ENCODE measurements around the gene HAGHL. TPM values are rescaled to one million over a fixed set of nuclear protein-coding genes. Genes with fewer than 3 reads are reported as not detected.

HAGHL gene
- total RNA-seq, 1 donor from 2014 or later: 13.8 TPM

DNA sequence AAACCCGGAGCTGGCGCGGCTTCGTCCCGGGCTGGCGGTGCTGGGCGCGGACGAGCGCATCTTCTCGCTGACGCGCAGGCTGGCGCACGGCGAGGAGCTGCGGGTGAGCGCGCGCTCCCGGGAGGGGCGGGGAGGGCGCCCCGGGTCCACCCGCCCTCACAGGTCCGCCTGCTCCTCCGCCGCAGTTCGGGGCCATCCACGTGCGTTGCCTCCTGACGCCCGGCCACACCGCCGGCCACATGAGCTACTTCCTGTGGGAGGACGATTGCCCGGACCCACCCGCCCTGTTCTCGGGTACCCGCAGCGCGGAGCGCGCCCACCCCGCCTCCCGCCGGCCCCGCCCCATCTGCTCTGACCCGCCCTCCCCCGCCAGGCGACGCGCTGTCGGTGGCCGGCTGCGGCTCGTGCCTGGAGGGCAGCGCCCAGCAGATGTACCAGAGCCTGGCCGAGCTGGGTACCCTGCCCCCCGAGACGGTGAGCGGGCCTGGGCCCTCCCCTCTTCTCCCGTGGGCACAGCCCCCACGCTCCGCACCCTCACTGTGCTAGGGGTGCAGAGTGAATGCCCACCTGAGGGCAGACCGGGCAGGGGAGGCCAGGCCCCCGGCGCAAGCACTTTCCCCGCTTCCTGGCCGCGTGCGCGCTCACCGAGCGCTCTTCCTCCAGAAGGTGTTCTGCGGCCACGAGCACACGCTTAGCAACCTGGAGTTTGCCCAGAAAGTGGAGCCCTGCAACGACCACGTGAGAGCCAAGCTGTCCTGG lies 1.4 kb downstream of the HAGHL start:
- ATAC-seq (ENCODE audit: poor library complexity) (peak; percentile 41), DNase-seq (peak; percentile 78)
- intact Hi-C loops (cut with DNase I): no loop called here

DNA sequence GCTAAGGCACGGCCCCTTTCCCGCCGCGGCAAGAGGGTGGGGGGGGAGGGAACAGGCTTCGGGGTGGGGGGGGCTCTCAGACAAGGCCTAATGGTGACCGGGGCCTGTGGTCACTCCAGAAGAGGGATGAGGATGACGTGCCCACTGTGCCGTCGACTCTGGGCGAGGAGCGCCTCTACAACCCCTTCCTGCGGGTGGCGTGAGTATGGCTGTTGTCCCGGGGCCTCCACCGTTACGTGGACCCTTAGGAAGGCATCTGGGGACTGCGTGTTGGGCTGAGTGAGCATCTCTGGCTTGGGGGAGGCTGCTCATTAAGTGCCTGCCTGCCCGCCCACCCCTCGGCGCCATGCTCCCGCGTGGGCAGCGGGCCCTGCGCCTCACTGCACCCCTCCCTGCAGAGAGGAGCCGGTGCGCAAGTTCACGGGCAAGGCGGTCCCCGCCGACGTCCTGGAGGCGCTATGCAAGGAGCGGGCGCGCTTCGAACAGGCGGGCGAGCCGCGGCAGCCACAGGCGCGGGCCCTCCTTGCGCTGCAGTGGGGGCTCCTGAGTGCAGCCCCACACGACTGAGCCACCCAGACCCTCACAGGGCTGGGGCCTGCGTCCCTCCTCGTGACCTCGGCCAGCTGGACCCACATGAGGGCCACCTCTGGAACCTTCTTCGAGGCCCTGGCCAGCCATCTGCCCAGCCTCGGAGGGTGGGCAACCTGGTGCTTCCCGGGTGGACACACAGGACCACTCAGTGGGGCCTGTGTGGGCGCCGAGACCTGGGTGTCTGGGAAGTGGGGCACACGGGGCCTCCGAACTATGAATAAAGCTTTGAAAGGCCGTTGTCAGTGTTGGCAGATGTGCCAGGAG lies 2.2 kb downstream of the HAGHL start:
- intact Hi-C loops (cut with DNase I): no loop called here
- DNase-seq (no peak), ATAC-seq (ENCODE audit: poor library complexity) (no peak)

DNA sequence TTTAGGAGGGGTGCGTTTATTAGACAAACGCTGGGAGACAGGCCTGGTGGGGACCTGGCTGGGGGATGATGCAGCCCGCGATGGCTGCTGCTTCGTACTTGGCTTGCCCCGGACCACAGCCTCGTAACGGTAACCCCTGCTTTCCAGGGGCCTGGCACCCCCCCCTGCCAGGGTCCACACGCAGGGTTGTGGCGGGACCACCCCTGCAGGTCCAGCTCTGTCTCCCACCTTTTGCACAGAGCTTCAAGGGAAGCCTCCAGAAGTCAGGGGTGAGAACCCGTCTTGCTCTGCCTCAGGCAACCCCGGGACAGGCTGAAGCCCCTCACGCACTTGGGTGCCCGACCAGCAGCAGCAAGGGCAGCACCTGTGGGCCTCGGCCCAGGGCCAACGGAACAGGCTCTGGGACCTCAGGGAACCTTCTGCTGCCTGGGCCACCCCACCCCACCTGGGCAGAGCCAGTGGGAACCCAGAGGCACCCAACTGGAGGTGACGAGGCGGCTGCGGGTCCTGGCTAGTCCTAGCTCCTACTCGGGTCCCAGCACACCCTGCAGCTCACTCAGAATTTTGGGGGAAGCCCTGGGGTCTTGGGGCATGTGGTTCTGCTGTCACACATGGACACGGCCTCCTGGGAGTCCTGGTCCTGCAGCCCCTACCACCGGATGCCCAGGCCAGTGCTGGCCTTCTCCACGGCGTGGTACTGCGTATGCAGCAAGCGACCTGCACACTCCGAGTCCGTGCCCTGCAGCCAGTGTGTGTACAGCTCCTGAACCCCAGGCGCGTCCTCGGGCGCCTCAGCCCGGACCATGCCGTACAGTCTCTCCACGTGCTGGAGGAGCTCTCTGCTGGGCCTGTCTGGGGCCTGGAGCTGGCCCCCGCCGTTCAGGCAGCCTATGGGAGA lies 3.1 kb downstream of the HAGHL start:
- ATAC-seq (ENCODE audit: poor library complexity) (no peak), DNase-seq (no peak)
- intact Hi-C loops (cut with DNase I): no loop called here

DNA sequence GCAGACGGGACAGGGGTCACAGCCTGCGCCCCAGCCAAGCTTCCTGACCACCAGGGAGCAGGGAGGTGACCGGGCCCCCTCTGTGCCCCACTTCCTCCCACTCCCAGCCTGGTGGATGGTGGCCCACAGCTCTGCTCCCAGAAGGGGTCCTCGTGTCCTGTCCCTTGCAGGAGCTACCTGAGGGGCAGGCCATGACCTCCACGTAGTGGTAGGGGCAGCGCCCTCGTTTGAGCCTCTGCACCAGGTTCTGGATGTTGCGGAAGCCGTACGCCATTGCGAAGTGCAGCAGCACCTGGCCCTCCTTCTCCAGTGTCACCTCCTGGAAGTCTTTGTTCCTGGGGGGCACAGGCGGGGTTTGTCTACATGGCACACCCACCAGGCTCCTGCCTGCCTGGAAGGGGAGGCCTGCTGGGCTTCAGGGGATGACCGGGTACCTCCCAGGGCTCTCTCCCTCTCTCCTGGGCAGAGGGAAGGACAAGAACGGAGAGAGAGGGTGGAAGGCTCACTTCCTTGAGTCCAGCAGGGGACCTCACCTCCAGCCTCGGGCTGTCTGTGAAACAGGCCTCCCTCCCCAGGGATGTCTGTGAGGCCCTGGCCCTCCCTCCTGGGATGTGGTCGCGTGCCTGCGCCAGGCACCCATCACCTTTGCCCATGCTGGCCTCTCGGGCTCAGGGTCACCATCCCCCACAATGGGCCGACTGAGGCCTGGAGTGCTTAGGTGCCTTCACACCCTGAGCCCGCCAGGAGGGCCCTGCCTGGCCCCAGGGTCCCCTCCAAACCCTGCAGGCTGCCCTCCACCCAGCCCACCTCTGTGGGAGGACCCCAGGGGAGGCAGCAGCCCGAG lies 4.0 kb downstream of the HAGHL start:
- intact Hi-C loops (cut with DNase I): no loop called here
- DNase-seq (no peak), ATAC-seq (ENCODE audit: poor library complexity) (no peak)

DNA sequence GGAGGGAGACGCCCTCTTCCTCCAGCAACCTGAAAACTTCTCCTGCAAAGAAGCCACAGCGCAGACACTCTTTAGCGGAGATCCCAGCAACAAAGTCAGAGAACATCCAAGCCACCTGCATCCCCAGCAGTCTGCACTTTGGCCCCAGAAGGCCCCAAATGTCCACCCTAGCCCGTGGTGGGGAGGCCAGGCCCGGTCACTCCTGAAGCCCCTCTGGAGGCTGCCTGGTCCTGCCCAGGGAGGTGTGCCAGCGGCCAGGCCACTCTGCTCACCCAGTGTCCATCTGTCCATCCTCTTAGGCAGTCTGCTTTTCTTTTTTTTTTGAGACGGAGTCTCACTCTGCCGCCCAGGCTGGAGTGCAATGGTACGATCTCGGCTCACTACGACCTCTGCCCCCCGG lies 5.4 kb downstream of the HAGHL start:
- intact Hi-C loops (cut with DNase I): no loop called here
- DNase-seq: no peak
- no peak for ATAC-seq (ENCODE audit: poor library complexity)

DNA sequence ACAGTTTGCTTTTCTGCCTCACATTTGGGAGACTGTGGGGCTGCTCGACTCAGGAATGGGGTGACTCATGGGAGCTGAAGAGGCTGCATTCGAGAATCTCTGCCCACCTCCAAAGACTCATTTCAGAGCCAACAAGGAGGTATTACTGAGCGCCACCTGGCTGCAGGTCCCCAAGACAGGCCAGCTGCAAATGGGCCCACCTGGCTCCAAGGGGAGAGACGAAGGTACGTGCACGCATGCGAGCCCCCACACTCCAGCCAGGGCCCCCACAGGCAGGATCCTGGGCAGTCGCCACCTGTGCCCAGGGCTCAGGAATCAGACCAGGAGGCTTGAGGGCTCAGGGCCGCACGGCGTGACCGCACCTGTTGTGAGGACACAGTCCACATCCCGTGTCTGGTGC lies 6.0 kb downstream of the HAGHL start:
- DNase-seq (no peak), ATAC-seq (ENCODE audit: poor library complexity) (no peak)
- intact Hi-C loops (cut with DNase I): no loop called here

DNA sequence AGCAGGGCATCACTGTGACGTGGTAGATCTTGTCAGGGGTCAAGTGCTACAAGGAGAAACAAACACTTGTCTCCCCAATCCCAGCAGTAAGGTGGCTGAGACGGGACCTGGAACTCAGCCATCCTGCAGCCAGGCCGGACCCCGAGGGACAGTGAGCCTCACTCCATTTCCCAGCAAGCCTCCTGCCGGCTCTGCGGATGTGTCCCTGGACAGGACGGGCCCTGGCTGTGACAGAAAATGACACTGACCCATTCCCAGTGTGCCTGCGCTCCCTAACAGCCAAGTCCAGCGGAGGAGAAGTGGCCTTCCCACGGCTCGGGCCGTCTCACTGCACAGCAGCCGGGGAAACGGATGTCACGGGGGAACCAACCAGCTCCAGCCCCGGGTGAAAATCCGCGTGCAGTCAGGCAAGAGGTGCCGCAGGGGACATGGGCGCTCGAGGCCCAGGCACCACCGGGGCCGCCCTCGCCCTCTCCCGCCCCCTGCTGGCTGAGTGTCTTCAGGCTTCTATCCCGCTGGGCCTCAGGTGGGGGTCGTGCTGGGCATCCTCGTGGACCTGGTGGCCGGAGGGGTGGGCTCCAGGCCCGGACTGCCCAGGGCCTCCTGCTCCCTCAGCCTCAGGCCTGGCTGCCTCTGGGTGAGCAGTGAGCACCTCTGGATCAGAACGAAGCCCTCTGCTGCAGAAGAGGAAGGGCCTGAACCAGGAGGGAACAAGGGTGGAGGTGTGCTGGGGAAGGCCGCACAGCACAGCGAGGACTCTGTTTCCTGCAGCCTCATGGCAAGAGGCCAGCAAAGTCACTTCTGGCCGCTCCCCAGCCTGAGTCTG lies 6.7 kb downstream of the HAGHL start:
- intact Hi-C loops (cut with DNase I): no loop called here
- no peak for DNase-seq
- no peak for ATAC-seq (ENCODE audit: poor library complexity)

DNA sequence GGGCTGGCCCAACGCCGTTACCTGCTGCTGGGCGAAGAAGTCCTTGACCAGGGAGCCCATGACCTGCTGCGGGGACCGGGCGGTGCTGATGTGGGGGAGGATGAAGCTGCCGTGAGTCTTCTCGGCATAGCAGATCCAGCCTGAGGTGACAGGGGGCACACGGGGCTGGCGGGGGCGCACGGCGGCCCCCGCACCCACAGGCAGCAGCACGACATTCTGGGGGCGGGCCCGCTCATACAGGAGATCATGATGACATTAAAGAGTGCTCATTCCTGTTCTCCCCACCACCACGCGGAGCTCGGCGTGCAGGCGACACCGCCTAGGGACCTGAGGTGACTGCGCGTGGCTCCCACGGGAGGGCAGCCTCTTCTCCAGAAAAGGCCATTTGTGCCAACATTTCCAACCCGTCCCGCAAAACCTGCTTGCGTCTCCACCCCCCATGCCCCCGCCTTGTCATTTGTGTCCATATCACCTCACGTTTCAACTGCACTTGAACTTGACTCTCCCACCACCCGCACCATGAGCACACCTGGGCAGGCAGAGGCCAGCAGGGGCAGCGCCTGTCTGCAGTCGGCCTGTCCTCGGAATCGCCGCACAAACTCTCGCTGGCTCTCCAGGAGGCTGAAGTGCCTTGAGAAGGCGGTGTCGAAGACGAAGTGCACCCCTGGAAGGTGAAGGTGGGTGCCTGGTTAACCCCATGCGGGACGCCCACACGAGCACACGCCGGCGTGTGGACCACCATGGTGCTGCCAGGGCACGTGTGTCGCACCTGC lies 7.5 kb downstream of the HAGHL start:
- ATAC-seq (ENCODE audit: poor library complexity): no peak
- intact Hi-C loops (cut with DNase I): no loop called here
- DNase-seq: no peak

DNA sequence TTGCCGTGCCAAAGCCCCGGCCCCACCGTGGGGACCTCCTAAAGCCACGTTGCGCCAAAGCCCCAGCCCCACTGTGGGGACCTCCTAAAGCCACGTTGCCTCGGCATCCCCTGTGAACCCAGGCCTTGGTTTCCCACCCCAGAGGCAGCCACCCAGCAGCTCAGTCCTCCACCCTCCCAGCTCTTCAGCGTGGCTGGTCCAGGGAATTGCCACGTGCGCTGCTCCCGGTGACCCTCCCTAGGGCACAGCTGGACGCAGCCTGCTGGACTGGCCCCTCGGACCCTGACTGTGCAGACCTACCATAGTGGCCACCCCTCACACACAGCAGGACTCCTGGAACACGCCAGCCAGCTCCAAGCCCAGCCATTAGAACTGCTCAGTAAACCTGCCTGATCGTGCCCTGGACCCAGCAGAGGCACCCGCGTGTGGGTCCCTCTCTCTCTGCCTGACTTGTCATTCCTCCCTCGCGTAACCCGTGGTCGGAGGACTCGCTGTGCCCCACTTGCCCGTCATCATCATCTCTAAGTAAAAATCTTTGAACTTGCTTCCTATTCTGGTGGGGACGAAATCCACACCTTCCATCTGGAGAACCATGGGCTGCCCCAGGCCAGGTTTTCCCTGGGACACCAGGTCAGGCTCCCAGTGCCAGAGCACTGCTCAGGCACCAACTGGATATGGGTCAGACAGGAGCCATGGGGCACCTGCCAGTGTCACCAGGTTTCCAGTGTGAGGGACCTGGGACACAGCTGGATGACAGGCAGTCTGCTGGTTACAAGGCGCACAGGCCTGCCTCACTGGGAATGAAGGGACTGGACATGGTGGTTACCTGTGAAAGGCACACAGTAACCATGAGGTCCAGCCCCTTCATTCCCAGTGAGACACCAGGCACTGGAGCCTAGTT lies 8.3 kb downstream of the HAGHL start:
- no peak for DNase-seq
- intact Hi-C loops (cut with DNase I): no loop called here
- ATAC-seq (ENCODE audit: poor library complexity): no peak

DNA sequence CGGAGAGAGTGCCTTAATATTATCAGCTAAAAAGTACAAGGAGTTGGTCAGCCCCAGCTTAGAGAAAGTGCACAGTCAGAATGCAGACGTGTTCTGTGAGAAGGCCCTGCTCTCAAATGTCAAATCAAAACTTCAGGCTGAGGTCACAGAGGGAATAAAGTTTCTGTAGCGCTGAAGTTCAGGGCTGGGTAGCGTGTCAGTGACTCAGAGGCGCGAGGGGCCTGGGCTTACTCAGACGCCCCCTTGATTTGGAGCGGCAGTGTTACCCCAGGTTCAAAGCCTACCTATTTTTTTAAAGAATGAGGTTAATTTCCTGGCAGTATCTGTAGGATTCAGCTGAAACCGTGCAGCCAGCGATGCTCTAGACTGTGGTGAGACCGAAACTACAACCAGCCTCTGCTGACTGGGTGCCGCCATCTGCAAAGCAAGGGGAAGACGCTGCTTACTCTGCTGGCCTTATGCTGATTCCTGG lies 9.1 kb downstream of the HAGHL start:
- DNase-seq (no peak), ATAC-seq (ENCODE audit: poor library complexity) (no peak)
- intact Hi-C loops (cut with DNase I): no loop called here

DNA sequence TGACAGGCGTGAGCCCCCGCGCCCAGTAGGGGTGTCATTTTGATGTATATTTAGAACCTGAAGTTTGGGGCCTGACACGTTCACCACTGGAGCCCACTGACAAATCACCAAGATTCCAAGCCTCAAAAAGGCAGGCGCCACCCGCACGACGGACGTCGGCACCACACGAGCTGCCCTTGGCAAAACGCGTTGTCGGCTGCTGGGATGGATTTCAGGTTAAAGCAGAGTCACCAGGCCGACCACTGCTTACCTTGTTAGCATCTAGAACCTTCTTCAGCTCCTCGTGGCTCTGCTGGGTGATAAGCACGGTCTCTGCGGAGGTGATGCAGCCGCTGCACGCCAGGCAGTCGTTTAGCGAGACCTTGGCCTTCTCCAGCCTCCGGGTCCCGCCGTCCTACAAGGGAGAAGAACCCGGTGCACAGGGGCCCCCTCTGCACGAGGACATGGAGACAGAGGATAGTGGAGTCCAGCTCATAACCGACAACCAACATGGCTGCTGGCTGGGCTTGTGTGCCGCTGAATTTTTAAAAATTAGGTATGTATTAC lies 10.1 kb downstream of the HAGHL start:
- DNase-seq: no peak
- no peak for ATAC-seq (ENCODE audit: poor library complexity)
- intact Hi-C loops (cut with DNase I): no loop called here

DNA sequence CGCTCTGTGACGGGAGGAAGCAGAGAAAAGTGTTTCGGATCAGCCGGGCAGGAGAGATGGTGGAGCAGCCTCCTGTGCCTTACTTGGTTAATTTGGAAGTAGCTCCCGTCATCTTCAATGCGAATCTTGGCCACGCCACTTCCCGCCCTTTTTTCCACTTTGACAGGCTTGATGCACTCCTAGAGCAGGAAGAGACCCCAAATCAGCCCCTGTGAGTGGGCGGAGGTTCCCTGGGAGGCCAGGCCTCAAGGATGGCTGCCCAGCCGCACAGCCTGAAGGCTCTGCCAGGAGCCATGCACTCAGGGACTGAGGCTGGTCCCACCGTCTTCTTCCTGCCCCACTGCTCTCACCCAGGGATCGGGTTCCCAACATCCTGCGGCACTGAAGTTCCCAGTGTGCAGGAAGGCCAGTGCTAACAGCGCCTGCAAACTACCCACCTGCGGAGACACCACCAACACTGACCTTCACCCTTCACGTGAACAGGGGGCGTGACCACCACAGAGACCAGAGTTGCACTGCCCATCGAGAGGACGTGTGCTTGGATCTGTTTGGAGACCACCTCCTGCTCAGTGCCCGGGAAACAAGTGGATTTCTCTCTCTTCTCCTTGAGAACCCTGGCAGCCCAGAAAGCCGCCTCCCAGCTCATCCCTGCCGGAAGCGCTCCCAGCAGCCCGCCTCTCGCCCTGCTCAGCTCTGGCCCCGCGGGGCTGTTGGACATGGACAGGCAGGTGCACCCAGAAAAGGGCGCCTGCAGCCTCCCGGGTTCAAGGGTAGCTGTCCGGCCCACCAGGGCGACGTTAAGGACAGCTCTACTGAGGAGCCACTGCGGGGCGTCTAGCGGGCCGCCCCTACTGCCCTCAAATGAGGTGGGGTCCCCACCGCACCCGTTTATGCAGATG lies 12.9 kb downstream of the HAGHL start:
- DNase-seq (no peak), ATAC-seq (ENCODE audit: poor library complexity) (no peak)

DNA sequence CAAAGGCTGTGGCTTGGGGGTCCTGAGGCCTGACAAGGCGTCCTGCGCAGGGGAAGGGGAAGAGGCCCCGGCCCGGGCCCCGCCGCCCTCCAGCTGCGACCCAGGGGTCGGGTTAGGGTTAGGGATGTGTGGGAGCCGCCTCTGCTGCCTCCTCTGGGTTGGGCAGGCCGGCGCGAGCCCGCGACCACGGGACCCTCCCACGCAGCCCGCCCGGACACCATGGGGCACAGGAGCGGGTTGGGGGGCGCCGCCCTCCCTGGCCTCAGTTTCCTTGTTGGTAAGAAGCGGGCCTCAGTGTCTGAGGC lies 13.5 kb downstream of the HAGHL start:
- intact Hi-C loops (cut with DNase I): no loop called here
- peak; percentile 28 for ATAC-seq (ENCODE audit: poor library complexity)
- no peak for DNase-seq

More for the DNA sequence above, 12.9 kb downstream of the HAGHL start:
- intact Hi-C loops (cut with DNase I): no loop called here

DNA sequence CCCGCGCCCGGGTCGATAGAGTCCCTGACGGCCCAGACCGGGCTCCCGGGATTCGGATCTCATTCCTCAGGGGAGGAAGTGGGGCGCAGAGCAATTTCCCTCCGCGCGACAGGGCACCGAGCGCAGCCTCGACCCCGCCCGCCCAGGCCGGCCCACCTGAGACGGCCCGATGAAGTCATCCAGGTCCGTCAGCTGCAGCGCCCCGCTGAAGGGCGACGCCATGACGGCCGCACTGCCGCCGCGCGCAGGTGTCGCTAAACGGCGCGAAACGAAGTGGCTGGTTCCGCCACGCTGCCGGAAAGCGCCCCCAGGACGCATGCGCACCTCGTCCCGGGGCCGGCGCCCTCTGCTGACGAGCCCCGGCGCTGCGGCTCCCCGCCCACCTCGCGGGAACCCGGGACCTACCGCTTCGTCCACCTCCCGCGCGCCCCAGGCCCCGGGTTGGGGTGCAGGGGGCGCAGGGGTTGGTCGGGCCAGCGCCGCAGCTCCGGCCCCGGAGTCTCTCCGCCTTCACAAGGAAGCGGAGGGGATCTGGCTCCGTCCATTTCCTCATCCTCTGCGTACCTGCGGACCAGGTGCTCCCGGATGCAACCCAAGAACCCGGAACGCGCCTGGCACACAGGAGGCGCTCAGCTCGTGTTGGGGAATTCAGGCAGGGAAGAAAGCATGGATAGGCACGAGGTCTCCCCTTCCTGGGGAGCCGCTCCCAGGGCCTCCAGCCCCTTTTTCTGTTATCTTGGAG lies 14.0 kb downstream of the HAGHL start, which contains the start of gene CIAO3:
TSS of gene CIAO3 (minus strand) at position 234 of the 742 bp plus-strand sequence. CDS start at position 222, 12 bp downstream.
- intact Hi-C loops (cut with DNase I): no loop called here
- DNase-seq: peak; percentile 92
- peak; percentile 96 for ATAC-seq (ENCODE audit: poor library complexity)
